Ovary (tissue), 9 donors: Measurements from ENCODE around the gene MAGI1. TPM values are rescaled to one million over a fixed set of nuclear protein-coding genes. Genes with fewer than 3 reads are reported as not detected.

Experiments
- DNase-seq, 5 donors: peaks; one replicate each; pipeline ENCODE4 v3.0.0-alpha.2; 2019 to 2020
- H3K27ac ChIP-seq, 2 donors: fragments of 200-600 bp; one replicate each; pipeline versions ENCODE4 v1.5.1 to v1.8.0; 2019 to 2022
- H3K27me3 ChIP-seq: fragments of 200-600 bp; one replicate; pipeline ENCODE4 v1.8.0; 2022
- H3K36me3 ChIP-seq: fragments of 200-600 bp; sonication (generic); one replicate; pipeline ENCODE4 v1.5.1; 2019
- H3K4me1 ChIP-seq: one replicate; pipeline ENCODE4 v1.8.1; 2013; ENCODE audit warnings: mild to moderate bottlenecking, moderate library complexity; ENCODE audit not compliant: insufficient read depth
- H3K4me3 ChIP-seq: fragments of 200-600 bp; sonication (generic); one replicate; pipeline ENCODE4 v1.5.1; 2017
- H3K9me3 ChIP-seq, 2 donors: fragments of 200-600 bp in 1 of 2; sonication (generic) in 1 of 2; one replicate each; pipeline versions ENCODE4 v1.5.1 to v1.8.1; 2013 to 2019; ENCODE audit warnings: mild to moderate bottlenecking in 1 of 2, moderate library complexity in 1 of 2
- CTCF ChIP-seq, 3 donors: fragments of 450-650 bp in 2 of 3; fragments of 200-600 bp in 1 of 3; IDR thresholded peaks; one replicate each; pipeline versions ENCODE4 v1.5.1 to v1.8.0; 2016 to 2022; ENCODE audit warnings: antibody characterized with exemption in 3 of 3, mild to moderate bottlenecking in 1 of 3
- EP300 ChIP-seq: sonication (generic); formaldehyde crosslinking; IDR thresholded peaks from one replicate; pipeline ENCODE4 v1.6.1; 2017; ENCODE audit warnings: antibody characterized with exemption
- POLR2A ChIP-seq: fragments of 450-650 bp; IDR thresholded peaks from one replicate; pipeline ENCODE4 v1.6.1; 2017; ENCODE audit warnings: antibody characterized with exemption, mild to moderate bottlenecking, moderate library complexity
- WGBS, 3 donors: extraction: QIAGEN DNeasy Blood & Tissue Kit in 1 of 3; methylation state at CpG; one replicate each; pipeline versions ENCODE4 v1.1.5 to v1.1.7; 2013 to 2017; 5-methylcytosine and 5-hydroxymethylcytosine counted together
- intact Hi-C, 4 donors: fragments of 100-400 bp; cut with DNase I; formaldehyde crosslinking; loops; one replicate each; pipeline versions ENCODE4 v1.11.0 to v1.15.1; 2022 to 2023
- polyA plus RNA-seq, 2 donors: library from polyadenylated mRNA; stranded (reverse); fragments of 200-250 nt in 1 of 2; fragments of 350-450 nt in 1 of 2; fragmentation: Illumina TruSeq in 1 of 2; extraction: RNeasy Lipid Tissue Mini Kit (QIAGEN cat#74804) in 1 of 2; gene quantifications; one replicate each; pipeline ENCODE4 v1.2.3, GENCODE V29; 2013 to 2014
- total RNA-seq, 7 donors: library from RNA; depleted of rRNA in 2 of 7; stranded (reverse); fragments of >200 nt in 2 of 7; fragmentation: NEBNext Ultra II Directional in 3 of 7; extraction: Animal tissue kit (Norgen Biotek cat#: 25700) in 3 of 7; gene quantifications; one replicate each; pipeline versions ENCODE4 v1.1.0 to v1.2.4, GENCODE V29; 2016 to 2023
- donor health status: DM: no; HTN: no; CAD: no; lungs with moderate emphysema.
- donor health status: DM: no; HTN: no; CAD: no.
- donor health status: Bipolar disorder and iron deficiency.
- donor health status: DM: yes; HTN: yes; CAD: no.
- donor health status: DM: no; HTN: no; CAD: no.
- donor health status: DM: yes; HTN: yes; CAD: no.

Gene MAGI1
- total and polyA plus RNA-seq, 9 donors, result 5.5 to 35.7 (median 8.7) TPM

DNA sequence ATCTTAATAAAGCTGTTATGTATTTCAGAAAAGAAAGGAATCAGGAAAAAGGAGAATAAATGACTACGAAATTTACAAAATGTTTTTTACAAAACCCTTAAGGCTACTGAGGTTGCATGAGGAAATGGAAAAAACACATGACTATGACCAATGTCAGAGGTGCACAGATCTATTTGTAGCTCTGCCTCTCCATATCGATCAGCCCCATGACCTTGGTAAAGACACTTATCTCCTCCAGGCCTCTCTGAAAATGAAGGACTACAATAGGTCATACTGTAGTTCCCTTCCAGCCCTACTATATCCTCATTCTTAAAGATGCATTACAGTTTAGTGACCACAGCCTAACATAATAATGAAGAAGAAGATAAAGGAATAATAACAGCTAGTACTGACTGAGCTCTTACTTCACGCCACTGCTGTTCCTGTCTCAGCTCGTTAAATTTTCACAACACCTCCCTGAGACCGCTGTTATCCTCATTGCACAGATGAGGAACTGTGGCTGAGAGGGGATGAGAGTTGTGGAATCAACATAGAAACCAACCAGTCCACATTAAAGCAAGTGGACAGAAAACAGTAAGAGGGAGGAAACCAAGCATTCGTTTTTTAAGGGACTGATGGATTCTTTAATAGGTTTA, 163.2 kb downstream of the MAGI1 start:
- TF ChIP-seq POLR2A, result no peak
- no peak for TF ChIP-seq CTCF (IDR thresholded peaks at IDR 0.05)
- TF ChIP-seq EP300, result no peak
- intact Hi-C loops, result no loop called here
- Histone ChIP-seq H3K9me3 (no peaks in the 10 kb centered on the region), H3K4me3 (no peak overlapping the region), H3K27me3 (no peaks in the 10 kb centered on the region), H3K4me1 (peaks cover 2% of the 10 kb centered on the region), H3K27ac (no peak overlapping the region), H3K36me3 (no peaks in the 10 kb centered on the region)
- DNase-seq, result no peak
- 61 to 72% (median 69%) methylated on average over 6 of the region's 6 CpGs for WGBS, 3 donors

- Histone ChIP-seq H3K4me3 (no peak overlapping the region), H3K27me3 (no peaks in the 10 kb centered on the region), H3K36me3 (no peaks in the 10 kb centered on the region), H3K9me3 (no peaks in the 10 kb centered on the region), H3K4me1 (peaks cover 2% of the 10 kb centered on the region), H3K27ac (no peak overlapping the region)
- 97 to 100% (median 99%) methylated on average over 3 of the region's 3 CpGs for WGBS, 3 donors
- no peak for DNase-seq
- intact Hi-C loops, result no loop called here
- TF ChIP-seq CTCF (IDR thresholded peaks at IDR 0.05), result no peak
- TF ChIP-seq POLR2A, result no peak
- no peak for TF ChIP-seq EP300
These were observed 164.8 kb downstream of the MAGI1 start for GRCh38 chr3:65873869-65874268.

- no peak overlapping the region for H3K27ac ChIP-seq
- TF ChIP-seq POLR2A (no peak), CTCF (IDR thresholded peaks at IDR 0.05) (no peak), EP300 (no peak)
- intact Hi-C loops, result no loop called here
- WGBS, 3 donors, result 41 to 51% (median 44%) methylated on average over 6 of the region's 6 CpGs
- no peaks in the 10 kb centered on the region for H3K9me3 ChIP-seq
- H3K4me3 ChIP-seq, result no peak overlapping the region
- peaks cover 2% of the 10 kb centered on the region for H3K4me1 ChIP-seq
- peak in 1 of 5 donors; percentile 35 for DNase-seq
- H3K36me3 ChIP-seq, result no peaks in the 10 kb centered on the region
- H3K27me3 ChIP-seq, result no peaks in the 10 kb centered on the region
These were observed 165.7 kb downstream of the MAGI1 start for GRCh38 chr3:65873028-65873427.

DNA sequence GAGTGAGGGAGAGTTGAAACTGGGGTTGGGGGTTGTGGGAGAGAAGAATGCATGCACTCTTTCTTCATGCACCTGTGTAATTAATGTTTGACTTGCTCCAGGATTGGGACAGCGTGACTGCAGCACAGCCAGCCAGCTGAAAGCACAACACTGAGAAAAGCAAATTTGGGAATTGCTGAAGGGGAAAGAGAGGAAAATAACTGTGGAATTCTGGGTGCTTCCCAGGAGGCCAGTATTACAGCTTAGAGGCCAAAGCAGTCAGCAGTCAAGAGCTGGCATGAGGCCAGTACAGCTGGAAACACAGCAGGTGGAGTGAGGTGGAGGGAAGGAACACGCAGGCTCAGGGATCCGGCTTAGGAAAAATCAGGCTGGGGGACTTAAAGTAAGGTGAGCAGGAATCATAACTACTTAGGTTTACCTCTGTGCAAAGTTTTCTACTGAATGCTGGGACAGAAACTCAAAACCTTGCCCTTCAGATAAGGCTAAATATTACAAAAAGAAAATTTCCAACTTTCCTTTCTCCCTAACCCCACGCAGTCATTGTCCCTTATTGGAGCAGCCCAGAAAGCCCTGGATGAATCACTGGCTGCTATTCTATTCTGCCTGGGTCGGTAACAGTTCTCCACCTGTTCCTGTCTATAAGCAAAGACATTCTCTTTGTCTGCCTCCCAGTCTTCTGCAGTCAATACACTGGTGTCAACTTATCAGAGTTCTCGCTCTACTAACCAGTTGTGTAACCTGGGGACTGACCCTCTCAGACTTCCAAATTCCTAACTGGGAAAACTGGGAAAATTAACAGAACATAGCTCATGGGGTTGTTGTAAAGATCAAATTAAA, 167.2 kb downstream of the MAGI1 start:
- WGBS, 3 donors, result 56 to 64% (median 58%) methylated on average over 6 of the region's 6 CpGs
- no peak overlapping the region for H3K27ac ChIP-seq
- H3K36me3 ChIP-seq, result no peaks in the 10 kb centered on the region
- peaks cover 2% of the 10 kb centered on the region for H3K4me1 ChIP-seq
- H3K4me3 ChIP-seq, result no peak overlapping the region
- no peaks in the 10 kb centered on the region for H3K9me3 ChIP-seq
- TF ChIP-seq CTCF (IDR thresholded peaks at IDR 0.05), result no peak
- TF ChIP-seq EP300, result no peak
- no peak for TF ChIP-seq POLR2A
- intact Hi-C loops, result no loop called here
- peak; percentile 13 to 42 (median 36) for DNase-seq
- H3K27me3 ChIP-seq, result no peaks in the 10 kb centered on the region
